ENCODE results near the gene LRRN2.
"Not testable (repeated sequence)": the region's sequence is repeated elsewhere in the genome, so short reads cannot be mapped to it uniquely, and the experiment has no call there.

LRRN2 gene

GRCh38 chr1:204685236-204686006 lies at the start of gene LRRN2:
Gene LRRN2, minus strand, starts transcription at chr1:204685738. Its CDS starts 65,746 bp downstream, at chr1:204619992.
- peak; percentile 43 for DNase-seq

- DNase-seq, result peak; percentile 32
Observed at GRCh38 chr1:204735042-204735441, 49.5 kb upstream of the LRRN2 start.

- peak; percentile 53 for DNase-seq
Observed at GRCh38 chr1:204733869-204734596, 48.5 kb upstream of the LRRN2 start.

- DNase-seq, result no peak
Observed at GRCh38 chr1:204733289-204733688, 47.8 kb upstream of the LRRN2 start.

GRCh38 chr1:204731985-204732575 lies 46.5 kb upstream of the LRRN2 start:
- no peak for DNase-seq

GRCh38 chr1:204731509-204731908 lies 46.0 kb upstream of the LRRN2 start:
- DNase-seq, result peak; percentile 58

- peak; percentile 89 for DNase-seq
Observed at GRCh38 chr1:204730826-204731459, 45.4 kb upstream of the LRRN2 start.

- DNase-seq, result no peak
Observed at GRCh38 chr1:204729516-204729915, 44.0 kb upstream of the LRRN2 start.

- DNase-seq, result no peak
Observed at GRCh38 chr1:204728456-204728855, 42.9 kb upstream of the LRRN2 start.

- DNase-seq, result no peak
Observed at GRCh38 chr1:204728045-204728444, 42.5 kb upstream of the LRRN2 start.

GRCh38 chr1:204727438-204727837 lies 41.9 kb upstream of the LRRN2 start:
- not testable (repeated sequence) for DNase-seq

GRCh38 chr1:204726478-204726877 lies 40.9 kb upstream of the LRRN2 start:
- DNase-seq, result no peak

GRCh38 chr1:204725821-204726448 lies 40.4 kb upstream of the LRRN2 start:
- no peak for DNase-seq

GRCh38 chr1:204723131-204723787 lies 37.7 kb upstream of the LRRN2 start:
- DNase-seq, result peak; percentile 82

- DNase-seq, result no peak
Observed at GRCh38 chr1:204721373-204722055, 36.0 kb upstream of the LRRN2 start.

- no peak for DNase-seq
Observed at GRCh38 chr1:204716660-204717059, 31.1 kb upstream of the LRRN2 start.

- DNase-seq, result no peak
Observed at GRCh38 chr1:204714861-204715511, 29.4 kb upstream of the LRRN2 start.

- no peak for DNase-seq
Observed at GRCh38 chr1:204714194-204714860, 28.8 kb upstream of the LRRN2 start.

- no peak for DNase-seq
Observed at GRCh38 chr1:204713541-204713940, 28.0 kb upstream of the LRRN2 start.

GRCh38 chr1:204712708-204713430 lies 27.3 kb upstream of the LRRN2 start:
- DNase-seq, result no peak
